Keratinocyte (primary cell): ENCODE measurements around the gene TGM1. TPM values are rescaled to one million over a fixed set of nuclear protein-coding genes. Genes with fewer than 3 reads are reported as not detected.

ENCODE experiments used
- DNase-seq: peaks from one replicate; pipeline ENCODE4 v3.0.0-alpha.2; 2011; ENCODE audit warnings: low read depth, missing footprints, low spot score
- FAIRE-seq: peaks from 2 replicates; lab custom pipeline; 2011; peaks lifted over from hg19 to GRCh38; lab: Jason Lieb, UNC
- H2AFZ ChIP-seq: 2 replicates; pipeline ENCODE4 v1.6.0; 2012; ENCODE audit warnings: low read length, control low read depth, inconsistent platforms; ENCODE audit not compliant: control insufficient read depth
- H3K27ac ChIP-seq: 2 replicates; pipeline ENCODE4 v1.5.1; 2011; ENCODE audit warnings: low read length; ENCODE audit not compliant: control insufficient read depth, insufficient read depth
- H3K27me3 ChIP-seq: 3 replicates; pipeline ENCODE4 v1.6.0; 2011; ENCODE audit warnings: low read length; ENCODE audit not compliant: control insufficient read depth, insufficient read depth; ENCODE audit errors: extremely low read depth
- H3K36me3 ChIP-seq, 2 experiments: 2 replicates in 1 of 2; 3 replicates in 1 of 2; pipeline ENCODE4 v1.5.1; 2011; ENCODE audit warnings: low read length in 2 of 2, mild to moderate bottlenecking in 1 of 2; ENCODE audit not compliant: control insufficient read depth in 2 of 2, insufficient read depth in 2 of 2; ENCODE audit errors: extremely low read depth in 1 of 2
- H3K4me1 ChIP-seq: 3 replicates; pipeline ENCODE4 v1.5.1; 2011; ENCODE audit warnings: low read length; ENCODE audit not compliant: control insufficient read depth, insufficient read depth; ENCODE audit errors: extremely low read depth
- H3K4me2 ChIP-seq: 3 replicates; pipeline ENCODE4 v1.6.0; 2011; ENCODE audit warnings: low read depth, low read length; ENCODE audit not compliant: control insufficient read depth, insufficient read depth; ENCODE audit errors: extremely low read depth
- H3K4me3 ChIP-seq, 3 experiments: fragments of 200-600 bp in 1 of 3; sonication (generic) in 1 of 3; 2 replicates in 2 of 3; 3 replicates in 1 of 3; pipeline ENCODE4 v1.5.1; 2011 to 2016; ENCODE audit warnings: low read length in 3 of 3, mild to moderate bottlenecking in 3 of 3, control low read depth in 2 of 3, inconsistent platforms in 1 of 3, low read depth in 1 of 3, mixed read lengths in 1 of 3, mixed run types in 1 of 3, moderate library complexity in 1 of 3; ENCODE audit not compliant: control insufficient read depth in 2 of 3, insufficient read depth in 2 of 3; ENCODE audit errors: extremely low read depth in 1 of 3
- H3K79me2 ChIP-seq: 2 replicates; pipeline ENCODE4 v1.6.0; 2012; ENCODE audit warnings: low read length; ENCODE audit not compliant: control insufficient read depth, insufficient read depth
- H3K9ac ChIP-seq: 3 replicates; pipeline ENCODE4 v1.6.0; 2011; ENCODE audit warnings: low read length; ENCODE audit not compliant: control insufficient read depth, insufficient read depth; ENCODE audit errors: extremely low read depth
- H3K9me1 ChIP-seq: 3 replicates; pipeline ENCODE4 v1.6.0; 2011; ENCODE audit warnings: low read length; ENCODE audit not compliant: control insufficient read depth, insufficient read depth; ENCODE audit errors: extremely low read depth
- H3K9me3 ChIP-seq: 2 replicates; pipeline ENCODE4 v1.5.1; 2012; ENCODE audit warnings: low read depth, low read length; ENCODE audit not compliant: control insufficient read depth
- H4K20me1 ChIP-seq: 3 replicates; pipeline ENCODE4 v1.6.0; 2011; ENCODE audit warnings: low read length; ENCODE audit not compliant: control insufficient read depth, insufficient read depth; ENCODE audit errors: extremely low read depth
- EZH2 ChIP-seq: IDR thresholded peaks from one replicate; pipeline ENCODE4 v1.6.1; 2012; ENCODE audit warnings: inconsistent platforms, mild to moderate bottlenecking, low read length, moderate library complexity
- dilution Hi-C: fragments of 300-500 bp; cut with MboI; formaldehyde crosslinking; loops from one replicate; pipeline ENCODE4 v1.7.0; 2020; ENCODE audit warnings: low sequenced_read_pairs; ENCODE audit not compliant: extremely low pct_ligation_motif_present
- polyA plus RNA-seq, 5 experiments: library from polyadenylated mRNA; depleted of rRNA in 3 of 5; stranded (reverse) in 3 of 5; stranded (forward) in 1 of 5; unstranded in 1 of 5; fragments of >200 nt; gene quantifications; 1 replicate in 1 of 5; 2 replicates in 3 of 5; 3 replicates in 1 of 5; pipeline versions ENCODE4 v1.2.1 to v1.2.3, GENCODE V29; 2011 to 2012; ENCODE audit warnings: missing spikeins in 2 of 5, low read depth in 1 of 5, low replicate concordance in 1 of 5
- TF ChIP-seq, protein P1 (sequence below), 3 experiments: IDR thresholded peaks in 1 of 3; conservative IDR thresholded peaks in 1 of 3; optimal IDR thresholded peaks in 1 of 3; 2 replicates in 2 of 3; 3 replicates in 1 of 3; pipeline versions ENCODE3 to v1.5.1; 2011; ENCODE audit warnings: low read length in 3 of 3, mild to moderate bottlenecking in 3 of 3, moderate library complexity in 2 of 3, control low read depth in 1 of 3, inconsistent platforms in 1 of 3; ENCODE audit not compliant: insufficient read depth in 2 of 3; ENCODE audit errors: extremely low read depth in 1 of 3

Gene TGM1
- polyA plus RNA-seq, 1 donor (not counting 4 experiments of a cell fraction or from before 2014, with no cell fraction given): 16.1 TPM

DNA sequence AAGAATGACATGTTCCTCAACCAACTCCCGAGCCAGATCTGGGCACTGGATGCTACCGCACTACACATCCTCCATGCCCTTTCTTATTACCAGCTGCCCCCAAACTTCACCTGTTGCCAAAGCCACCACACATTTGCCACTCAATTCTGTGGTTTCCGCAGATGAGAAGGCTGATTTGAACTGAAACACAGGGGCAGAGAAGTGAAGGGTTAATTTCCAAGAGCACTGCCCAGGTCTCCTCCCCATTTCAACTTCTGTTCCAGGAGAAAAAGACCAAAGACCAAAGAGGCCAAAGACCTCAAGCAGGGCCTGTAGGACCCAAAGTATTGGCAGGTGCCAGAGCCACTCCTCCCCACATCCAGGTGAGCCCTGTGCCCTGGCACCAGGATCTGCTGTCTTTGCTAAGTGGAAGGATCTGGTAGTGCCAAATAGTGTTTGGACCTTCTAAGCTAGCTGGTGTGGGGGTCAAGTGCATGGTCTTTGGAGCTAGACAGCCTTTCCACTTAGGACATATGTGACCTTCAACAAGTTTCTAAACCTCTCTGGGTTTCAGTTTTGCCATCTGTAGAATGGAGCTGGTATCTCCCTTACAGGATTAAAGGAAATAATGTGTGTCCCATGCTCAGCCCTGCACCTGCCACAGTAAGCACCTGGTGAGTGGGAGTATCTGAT lies 28.6 kb upstream of the TGM1 start:
- Histone ChIP-seq H3K4me2 (no peak overlapping the region), H2AFZ (no peak overlapping the region), H3K36me3 (peaks cover 38 to 47% of the 10 kb centered on the region in 2 experiments), H3K27ac (no peak overlapping the region), H3K27me3 (no peaks in the 10 kb centered on the region), H4K20me1 (no peaks in the 10 kb centered on the region), H3K9me3 (no peaks in the 10 kb centered on the region), H3K79me2 (peaks cover 7% of the 10 kb centered on the region), H3K4me3 (no peak overlapping the region), H3K9ac (no peak overlapping the region), H3K4me1 (peaks cover 6% of the 10 kb centered on the region), H3K9me1 (no peaks in the 10 kb centered on the region)
- dilution Hi-C loops: no loop called here
- DNase-seq (no peak), FAIRE-seq (no peak)
- TF ChIP-seq, protein P1, sequence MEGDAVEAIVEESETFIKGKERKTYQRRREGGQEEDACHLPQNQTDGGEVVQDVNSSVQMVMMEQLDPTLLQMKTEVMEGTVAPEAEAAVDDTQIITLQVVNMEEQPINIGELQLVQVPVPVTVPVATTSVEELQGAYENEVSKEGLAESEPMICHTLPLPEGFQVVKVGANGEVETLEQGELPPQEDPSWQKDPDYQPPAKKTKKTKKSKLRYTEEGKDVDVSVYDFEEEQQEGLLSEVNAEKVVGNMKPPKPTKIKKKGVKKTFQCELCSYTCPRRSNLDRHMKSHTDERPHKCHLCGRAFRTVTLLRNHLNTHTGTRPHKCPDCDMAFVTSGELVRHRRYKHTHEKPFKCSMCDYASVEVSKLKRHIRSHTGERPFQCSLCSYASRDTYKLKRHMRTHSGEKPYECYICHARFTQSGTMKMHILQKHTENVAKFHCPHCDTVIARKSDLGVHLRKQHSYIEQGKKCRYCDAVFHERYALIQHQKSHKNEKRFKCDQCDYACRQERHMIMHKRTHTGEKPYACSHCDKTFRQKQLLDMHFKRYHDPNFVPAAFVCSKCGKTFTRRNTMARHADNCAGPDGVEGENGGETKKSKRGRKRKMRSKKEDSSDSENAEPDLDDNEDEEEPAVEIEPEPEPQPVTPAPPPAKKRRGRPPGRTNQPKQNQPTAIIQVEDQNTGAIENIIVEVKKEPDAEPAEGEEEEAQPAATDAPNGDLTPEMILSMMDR (optimal IDR thresholded peaks at IDR 0.05 in 1 of 3, IDR thresholded peaks at IDR 0.05 in 1 of 3, conservative IDR thresholded peaks at IDR 0.05 in 1 of 3; ENCODE audit: extremely low read depth in 1 of 3, insufficient read depth in 2 of 3, low read length in 3 of 3): no peak
- no peak for TF ChIP-seq EZH2

DNA sequence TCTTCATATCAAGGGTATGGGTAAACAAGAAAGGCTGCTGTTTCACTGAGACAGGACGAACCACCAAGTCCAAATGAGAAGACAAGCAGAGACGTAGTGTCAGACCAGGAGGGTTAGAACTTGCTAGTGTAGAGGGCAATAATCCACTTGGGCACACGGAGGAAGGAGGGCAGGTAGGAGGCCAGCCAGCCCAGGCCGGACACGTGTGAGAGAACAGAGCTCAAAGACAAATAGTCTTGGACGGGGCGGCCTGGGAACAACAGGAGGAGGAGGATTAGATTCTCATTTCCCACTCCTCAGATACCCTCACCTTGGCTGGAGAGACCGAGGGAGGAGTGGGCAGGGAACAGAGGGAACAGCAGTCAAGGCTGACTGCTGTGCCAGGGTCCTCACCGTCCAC lies 27.8 kb upstream of the TGM1 start:
- Histone ChIP-seq H3K4me3 (no peak overlapping the region), H3K27ac (no peak overlapping the region), H3K79me2 (peaks cover 3% of the 10 kb centered on the region), H3K36me3 (peaks cover 31 to 39% of the 10 kb centered on the region in 2 experiments), H3K9ac (no peak overlapping the region), H3K4me1 (peaks cover 5% of the 10 kb centered on the region), H4K20me1 (no peaks in the 10 kb centered on the region), H3K4me2 (no peak overlapping the region), H2AFZ (no peak overlapping the region), H3K9me3 (no peaks in the 10 kb centered on the region), H3K9me1 (no peaks in the 10 kb centered on the region), H3K27me3 (no peaks in the 10 kb centered on the region)
- DNase-seq: no peak
- dilution Hi-C loops: no loop called here
- no peak for FAIRE-seq
- TF ChIP-seq EZH2: no peak
- TF ChIP-seq, protein P1 (optimal IDR thresholded peaks at IDR 0.05 in 1 of 3, IDR thresholded peaks at IDR 0.05 in 1 of 3, conservative IDR thresholded peaks at IDR 0.05 in 1 of 3; ENCODE audit: extremely low read depth in 1 of 3, insufficient read depth in 2 of 3, low read length in 3 of 3): no peak
